Parathyroid adenoma (tissue), 2 donors: Measurements from ENCODE around the gene EVA1A.

ENCODE experiments used
- H2AFZ ChIP-seq: fragments of 300-600 bp; sonication (generic); one replicate; pipeline ENCODE4 v1.7.0; 2017; ENCODE audit warnings: antibody characterized with exemption, mild to moderate bottlenecking
- H3K27ac ChIP-seq: fragments of 300-600 bp; sonication (generic); one replicate; pipeline ENCODE4 v1.7.0; 2017
- H3K27me3 ChIP-seq: fragments of 300-600 bp; sonication (generic); one replicate; pipeline ENCODE4 v1.7.0; 2017; ENCODE audit warnings: low read length; ENCODE audit not compliant: control insufficient read depth, insufficient read depth
- H3K36me3 ChIP-seq: fragments of 300-600 bp; sonication (generic); one replicate; pipeline ENCODE4 v1.7.0; 2017; ENCODE audit warnings: low read length; ENCODE audit not compliant: control insufficient read depth, insufficient read depth
- H3K4me1 ChIP-seq: fragments of 300-600 bp; sonication (generic); one replicate; pipeline ENCODE4 v1.7.0; 2017; ENCODE audit warnings: control low read depth
- H3K4me2 ChIP-seq: fragments of 300-600 bp; sonication (generic); one replicate; pipeline ENCODE4 v1.7.0; 2017; ENCODE audit warnings: low read length
- H3K4me3 ChIP-seq: fragments of 300-600 bp; sonication (generic); one replicate; pipeline ENCODE4 v1.7.0; 2017; ENCODE audit warnings: low read depth, low read length
- H3K79me2 ChIP-seq: fragments of 300-600 bp; sonication (generic); one replicate; pipeline ENCODE4 v1.7.0; 2017; ENCODE audit warnings: control low read depth
- H3K9ac ChIP-seq: fragments of 300-600 bp; sonication (generic); one replicate; pipeline ENCODE4 v1.7.0; 2017; ENCODE audit warnings: mild to moderate bottlenecking
- H3K9me3 ChIP-seq: fragments of 300-600 bp; sonication (generic); one replicate; pipeline ENCODE4 v1.7.0; 2017; ENCODE audit warnings: low read length; ENCODE audit not compliant: control insufficient read depth
- CTCF ChIP-seq: fragments of 300-600 bp; sonication (generic); IDR thresholded peaks from one replicate; pipeline ENCODE4 v1.7.0; 2017; ENCODE audit warnings: antibody characterized with exemption, mild to moderate bottlenecking
- donor health status: primary hyperparathyroidism.

EVA1A gene

DNA sequence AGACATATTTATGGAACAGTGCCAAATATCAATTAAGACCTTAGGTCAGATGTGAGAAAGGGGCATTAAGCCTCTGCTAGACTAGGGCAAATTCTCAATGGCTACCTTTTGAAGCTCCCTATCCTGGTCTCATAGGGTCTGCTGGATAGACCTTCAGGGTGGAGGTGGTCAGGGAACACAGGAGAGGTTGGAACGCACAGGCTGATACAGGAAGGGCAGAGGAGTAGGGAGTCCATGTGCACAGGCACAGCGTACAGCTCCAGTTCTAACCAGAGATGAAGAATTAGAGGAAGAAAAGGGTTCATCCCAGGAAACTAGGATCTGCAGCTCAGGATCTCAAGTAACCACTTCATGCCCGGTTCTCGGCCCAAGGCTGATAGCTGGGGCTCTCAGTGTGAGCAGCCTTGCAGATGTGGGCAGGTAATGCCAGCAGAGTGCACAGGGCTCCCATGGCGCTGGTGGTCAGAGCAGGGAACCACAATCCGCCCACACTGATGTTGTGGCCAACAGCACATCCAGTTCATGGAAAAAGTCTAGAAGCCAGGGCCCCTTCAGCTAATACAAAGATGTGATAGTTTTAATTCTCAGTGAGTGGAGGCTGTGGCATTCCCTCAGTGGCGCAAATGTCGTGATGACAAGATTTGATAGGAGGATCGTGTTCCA lies 3.4 kb upstream of the EVA1A start:
- no peak overlapping the region for H3K27ac ChIP-seq
- no peak overlapping the region for H3K4me3 ChIP-seq
- TF ChIP-seq CTCF = no peak
- H3K36me3 ChIP-seq = no peaks in the 10 kb centered on the region
- H3K79me2 ChIP-seq = no peaks in the 10 kb centered on the region
- no peaks in the 10 kb centered on the region for H3K4me1 ChIP-seq
- H3K9ac ChIP-seq = no peak overlapping the region
- H3K4me2 ChIP-seq = no peak overlapping the region
- no peaks in the 10 kb centered on the region for H3K27me3 ChIP-seq
- no peaks in the 10 kb centered on the region for H3K9me3 ChIP-seq
- no peak overlapping the region for H2AFZ ChIP-seq

GRCh38 chr2:75563591-75563990 lies 2.9 kb upstream of the EVA1A start:
- Histone ChIP-seq H3K4me3 (no peak overlapping the region), H3K4me1 (no peaks in the 10 kb centered on the region), H3K9me3 (no peaks in the 10 kb centered on the region), H3K79me2 (no peaks in the 10 kb centered on the region), H3K27ac (no peak overlapping the region), H2AFZ (no peak overlapping the region), H3K27me3 (no peaks in the 10 kb centered on the region), H3K36me3 (no peaks in the 10 kb centered on the region), H3K4me2 (no peak overlapping the region), H3K9ac (no peak overlapping the region)
- no peak for TF ChIP-seq CTCF

DNA sequence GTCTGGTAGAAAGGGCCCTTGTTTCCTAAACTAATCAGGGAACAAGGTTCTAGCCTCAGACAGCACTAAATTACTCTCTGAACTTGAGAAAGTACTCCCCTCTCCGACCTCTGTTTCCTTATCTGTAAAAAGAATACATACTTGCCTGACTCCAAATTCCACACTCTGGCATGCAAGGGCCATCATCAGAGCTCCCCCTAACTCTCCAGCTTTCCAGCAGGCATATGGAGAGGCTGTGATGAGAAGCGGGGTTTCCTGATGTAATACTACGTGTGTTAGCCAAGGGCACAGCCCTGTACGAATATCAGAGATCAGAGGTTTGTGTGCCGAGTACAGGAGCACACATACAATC lies 1.8 kb upstream of the EVA1A start:
- TF ChIP-seq CTCF = no peak

GRCh38 chr2:75561566-75562512 lies 1.1 kb upstream of the EVA1A start:
- Histone ChIP-seq H3K4me2 (peak overlapping the region; percentile 87), H3K27ac (no peak overlapping the region), H3K27me3 (no peaks in the 10 kb centered on the region), H3K36me3 (no peaks in the 10 kb centered on the region), H2AFZ (peak overlapping the region; percentile 76), H3K4me1 (no peaks in the 10 kb centered on the region), H3K9me3 (no peaks in the 10 kb centered on the region), H3K9ac (no peak overlapping the region), H3K79me2 (no peaks in the 10 kb centered on the region), H3K4me3 (peak overlapping the region; percentile 58)
- no peak for TF ChIP-seq CTCF

More for the DNA sequence above, 1.8 kb upstream of the EVA1A start:
- no peak overlapping the region for H3K4me3 ChIP-seq
- no peak overlapping the region for H3K9ac ChIP-seq
- H3K36me3 ChIP-seq = no peaks in the 10 kb centered on the region
- no peaks in the 10 kb centered on the region for H3K9me3 ChIP-seq
- no peak overlapping the region for H3K27ac ChIP-seq
- no peak overlapping the region for H3K4me2 ChIP-seq
- H3K79me2 ChIP-seq = no peaks in the 10 kb centered on the region
- H3K27me3 ChIP-seq = no peaks in the 10 kb centered on the region
- H3K4me1 ChIP-seq = no peaks in the 10 kb centered on the region
- no peak overlapping the region for H2AFZ ChIP-seq
